ENCODE measurements around the gene AATK.

GRCh38 chr17:81209141-81209540, 43.1 kb upstream of the AATK start:
- TF ChIP-seq SP1 (IDR thresholded peaks at IDR 0.05) (no peak), FOXM1 (IDR thresholded peaks at IDR 0.05; ENCODE audit: borderline replicate concordance) (no peak), BHLHE40 (IDR thresholded peaks at IDR 0.05; ENCODE audit: borderline replicate concordance) (no peak), ELF4 (IDR thresholded peaks at IDR 0.05) (no peak), FOXK2 (IDR thresholded peaks at IDR 0.05) (no peak), ZNF384 (IDR thresholded peaks at IDR 0.05) (no peak), TARDBP (IDR thresholded peaks at IDR 0.05) (no peak), HDGF (IDR thresholded peaks at IDR 0.05; ENCODE audit: borderline replicate concordance) (no peak), SUZ12 (IDR thresholded peaks at IDR 0.05) (no peak), L3MBTL2 (conservative IDR thresholded peaks at IDR 0.05) (no peak), FOXA1 (IDR thresholded peaks at IDR 0.05) (no peak)

All from HEK293T (cell line).